NCI-H524 (cell line): ENCODE results near the gene TLR10.
"Not testable (repeated sequence)": the region's sequence is repeated elsewhere in the genome, so short reads cannot be mapped to it uniquely, and the experiment has no call there.

ENCODE experiments used
- DNase-seq, 2 experiments: peaks; one replicate each; lab custom pipeline; 2025; lab: John Stamatoyannopoulos, UW

Gene TLR10

GRCh38 chr4:38800961-38801450 lies 18.2 kb upstream of the TLR10 start:
- no peak for DNase-seq

- no peak for DNase-seq
Observed at GRCh38 chr4:38800366-38800765, 17.6 kb upstream of the TLR10 start.

- no peak for DNase-seq
Observed at GRCh38 chr4:38795087-38795486, 12.3 kb upstream of the TLR10 start.

- DNase-seq, result no peak
Observed at GRCh38 chr4:38794051-38794450, 11.3 kb upstream of the TLR10 start.

- DNase-seq, result no peak
Observed at GRCh38 chr4:38791010-38791409, 8.2 kb upstream of the TLR10 start.

GRCh38 chr4:38788317-38788716 lies 5.5 kb upstream of the TLR10 start:
- DNase-seq, result no peak

- DNase-seq, result no peak
Observed at GRCh38 chr4:38787693-38788092, 4.9 kb upstream of the TLR10 start.

GRCh38 chr4:38785901-38786402 lies 3.2 kb upstream of the TLR10 start:
- no peak for DNase-seq

- DNase-seq, result no peak
Observed at GRCh38 chr4:38785041-38785790, 2.4 kb upstream of the TLR10 start.

- no peak for DNase-seq
Observed at GRCh38 chr4:38784141-38784540, 1.4 kb upstream of the TLR10 start.

- DNase-seq, result no peak
Observed at GRCh38 chr4:38783109-38783460, 295 bp upstream of the TLR10 start.

- DNase-seq, result no peak
Observed at GRCh38 chr4:38781854-38782261, 932 bp downstream of the TLR10 start.

- DNase-seq, result no peak
Observed at GRCh38 chr4:38780833-38781484, 1.8 kb downstream of the TLR10 start.

GRCh38 chr4:38779790-38780189 lies 3.0 kb downstream of the TLR10 start:
- DNase-seq, result no peak

- DNase-seq, result not testable (repeated sequence)
Observed at GRCh38 chr4:38777925-38778324, 4.9 kb downstream of the TLR10 start.

- DNase-seq, result no peak
Observed at GRCh38 chr4:38775326-38775725, 7.5 kb downstream of the TLR10 start.

- no peak for DNase-seq
Observed at GRCh38 chr4:38774181-38774955, 8.4 kb downstream of the TLR10 start.

- not testable (repeated sequence) for DNase-seq
Observed at GRCh38 chr4:38770281-38770680, 12.5 kb downstream of the TLR10 start.

GRCh38 chr4:38769857-38770256 lies 12.9 kb downstream of the TLR10 start:
- no peak for DNase-seq

GRCh38 chr4:38769441-38769840 lies 13.3 kb downstream of the TLR10 start:
- no peak for DNase-seq

GRCh38 chr4:38768968-38769394 lies 13.8 kb downstream of the TLR10 start:
- DNase-seq, result no peak

GRCh38 chr4:38766940-38767339 lies 15.8 kb downstream of the TLR10 start:
- DNase-seq, result not testable (repeated sequence)

- DNase-seq, result no peak
Observed at GRCh38 chr4:38765382-38765781, 17.4 kb downstream of the TLR10 start.
